CD4-positive, alpha-beta T cell treated with Interleukin-6 for 4 hours (primary cell): ENCODE data around the gene GIT1.

Experiments
- DNase-seq: peaks from one replicate; pipeline ENCODE4 v3.0.0-alpha.2; 2020; ENCODE audit warnings: mixed read lengths

The GIT1 gene

DNA sequence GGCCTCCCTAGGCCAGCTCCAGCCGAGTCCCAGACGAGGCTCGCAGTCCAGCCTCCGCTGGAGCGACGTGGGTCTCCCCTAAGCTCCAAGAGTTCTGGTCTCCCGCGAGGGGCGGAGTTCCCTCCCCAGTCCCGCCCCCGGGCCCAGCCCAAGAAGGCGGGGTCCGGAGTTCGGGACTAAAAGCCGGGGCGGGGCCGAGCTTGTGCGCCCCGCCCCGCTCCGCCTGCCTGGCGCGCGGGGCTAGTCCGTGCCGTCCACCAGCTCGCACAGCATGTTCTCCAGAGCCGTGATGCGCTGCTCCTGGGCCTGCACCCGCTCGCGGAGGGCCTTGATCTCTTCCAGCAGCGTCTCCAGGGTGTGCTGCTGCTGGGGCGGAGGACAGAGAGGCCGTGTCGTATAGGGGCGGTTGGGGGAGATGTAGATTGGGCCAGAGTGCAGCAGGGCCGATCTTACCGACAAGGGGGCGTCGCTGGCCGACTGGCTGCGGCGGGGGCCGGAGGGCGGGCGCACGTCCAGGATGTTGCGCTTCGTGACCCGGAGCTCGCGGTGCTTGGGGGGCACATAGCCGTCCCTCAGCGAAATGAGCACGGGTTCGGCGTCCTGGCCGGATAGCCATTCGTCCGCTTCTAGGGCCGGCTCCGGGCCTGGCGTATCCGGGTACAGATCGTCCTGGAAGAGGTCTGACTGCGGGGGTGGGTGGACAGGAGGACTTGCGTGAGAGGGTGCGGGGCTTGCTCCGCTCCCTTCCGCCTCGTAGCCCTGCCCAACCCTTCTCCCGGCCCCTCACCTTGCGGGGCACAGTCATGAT, 26.2 kb upstream of the GIT1 start:
- peak; percentile 89 for DNase-seq

DNA sequence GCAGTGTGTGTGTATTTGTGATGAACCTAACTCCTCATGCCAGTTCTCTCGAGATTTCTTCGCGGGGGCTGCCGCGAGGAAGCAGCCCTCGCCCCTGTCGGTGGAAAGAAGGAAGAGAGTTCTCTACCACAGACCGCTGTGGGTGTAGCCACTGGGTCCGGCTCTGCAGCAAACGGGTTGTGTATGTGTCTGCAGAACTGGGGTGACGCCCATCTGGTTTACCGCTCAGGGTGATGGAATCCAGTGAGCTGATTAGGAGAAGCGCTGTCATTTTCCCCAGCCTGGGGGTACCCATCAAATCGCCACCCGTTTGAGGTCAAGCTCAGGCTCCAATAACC, 25.6 kb upstream of the GIT1 start:
- DNase-seq = peak; percentile 78

DNA sequence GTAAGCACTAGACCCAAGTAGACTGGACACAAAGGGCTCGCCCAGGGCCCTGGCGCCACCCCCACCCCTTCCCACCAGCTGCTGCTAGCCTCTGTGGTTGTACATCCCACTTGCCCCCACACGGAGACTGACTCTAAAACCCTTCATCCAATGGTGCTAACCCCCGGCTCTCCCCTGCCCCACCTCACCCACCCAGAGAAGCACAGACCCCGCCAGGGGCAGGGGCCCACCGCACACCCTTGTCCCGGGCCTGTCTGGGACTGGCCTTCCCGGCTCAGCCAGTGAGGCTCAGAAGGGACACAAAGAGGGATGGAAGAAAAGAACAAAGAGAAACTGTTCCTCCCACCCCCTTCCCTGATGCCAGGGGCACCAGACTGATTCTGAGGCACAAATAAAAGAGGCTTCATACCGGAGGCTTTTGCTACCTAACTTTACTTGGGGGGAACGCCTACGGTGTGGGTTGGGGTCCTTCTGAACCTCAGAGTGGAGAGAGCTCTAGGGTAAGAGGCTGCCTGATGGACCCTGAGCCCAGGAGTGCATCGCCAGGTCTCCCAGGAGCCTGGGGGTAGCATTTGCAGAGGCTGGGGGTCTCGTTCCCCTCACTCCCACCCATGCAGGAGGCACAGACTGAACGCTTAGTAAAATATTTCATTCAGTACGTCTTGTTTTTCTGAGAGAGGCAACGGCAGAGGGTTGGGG, 25.1 kb upstream of the GIT1 start:
- no peak for DNase-seq

DNA sequence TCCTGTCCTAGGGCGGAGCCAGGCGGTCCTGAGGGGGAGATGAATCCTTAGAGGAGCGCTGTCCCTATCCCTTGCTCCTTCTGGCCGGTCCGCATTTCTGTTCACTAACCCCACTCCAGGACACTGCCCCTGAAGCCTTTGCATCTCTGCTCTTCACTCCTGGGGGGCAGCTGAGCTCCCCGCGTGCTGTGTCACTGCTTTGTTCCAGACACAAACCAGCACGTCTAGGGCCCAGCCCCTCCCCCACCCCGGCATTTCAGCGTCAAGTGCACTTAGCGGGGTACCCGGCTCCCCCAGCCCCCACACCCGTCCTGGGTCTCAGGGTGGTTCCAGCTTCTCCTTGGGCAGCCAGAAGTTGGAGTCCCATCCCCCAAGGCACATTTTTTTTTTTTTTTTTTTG, 24.4 kb upstream of the GIT1 start:
- no peak for DNase-seq

DNA sequence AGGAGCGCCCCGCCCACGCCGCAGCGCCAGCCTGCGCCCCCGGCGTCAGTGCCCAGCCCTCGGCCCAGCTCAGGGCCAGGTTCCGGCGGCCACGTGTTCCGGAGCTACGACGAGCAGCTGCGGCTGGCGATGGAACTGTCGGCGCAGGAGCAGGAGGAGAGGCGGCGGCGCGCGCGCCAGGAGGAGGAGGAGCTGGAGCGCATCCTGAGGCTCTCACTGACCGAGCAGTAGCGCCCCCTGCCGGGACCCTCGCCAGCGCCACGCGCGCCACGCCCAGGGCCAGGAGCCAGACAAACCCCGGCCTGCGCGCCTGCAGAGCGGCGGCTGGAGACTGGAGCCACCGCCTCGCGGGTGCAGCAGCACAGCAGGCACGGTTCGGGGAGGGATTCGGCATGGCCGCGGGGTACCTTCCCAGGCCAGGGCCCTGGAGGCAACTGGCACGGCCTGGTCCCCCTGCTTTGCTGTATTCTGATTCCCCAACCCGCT, 23.9 kb upstream of the GIT1 start:
- peak; percentile 97 for DNase-seq

DNA sequence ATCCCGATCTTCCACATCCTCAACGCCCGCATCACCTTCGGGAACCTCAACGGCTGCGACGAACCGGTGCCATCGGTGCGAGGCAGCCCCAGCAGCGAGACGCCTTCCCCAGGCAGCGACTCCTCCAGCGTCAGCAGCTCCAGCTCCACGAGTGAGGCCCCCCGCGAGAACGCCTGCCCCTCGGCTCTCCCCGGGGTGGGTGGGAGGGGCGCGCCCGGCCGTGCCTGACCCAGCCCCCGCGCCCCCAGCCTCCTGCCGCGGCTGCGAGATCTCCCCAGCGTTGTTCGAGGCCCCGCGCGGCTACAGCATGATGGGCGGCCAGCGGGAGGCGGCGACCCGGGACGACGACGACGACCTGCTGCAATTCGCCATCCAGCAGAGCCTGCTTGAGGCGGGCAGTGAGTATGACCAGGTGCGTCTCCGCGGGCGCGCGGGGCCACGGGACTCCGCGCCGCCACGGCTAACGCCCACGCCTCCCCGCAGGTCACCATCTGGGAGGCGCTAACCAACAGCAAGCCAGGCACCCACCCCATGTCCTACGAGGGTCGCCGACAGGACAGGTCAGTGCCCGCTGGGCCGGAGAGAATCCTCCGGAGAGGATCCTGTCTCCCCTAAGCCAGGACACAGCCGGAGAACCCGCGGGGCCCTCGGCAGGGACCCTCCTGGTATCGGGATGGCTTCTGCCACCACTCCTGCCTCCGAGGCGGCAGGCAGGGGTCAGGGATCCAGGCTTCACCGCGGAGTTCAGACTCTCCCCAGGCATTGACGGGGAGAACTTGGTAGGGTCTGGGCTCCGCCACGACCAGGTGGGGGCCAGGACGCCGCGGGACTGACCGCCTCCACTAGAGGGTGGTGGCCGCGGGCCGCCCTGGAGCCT, 23.2 kb upstream of the GIT1 start:
- no peak for DNase-seq

DNA sequence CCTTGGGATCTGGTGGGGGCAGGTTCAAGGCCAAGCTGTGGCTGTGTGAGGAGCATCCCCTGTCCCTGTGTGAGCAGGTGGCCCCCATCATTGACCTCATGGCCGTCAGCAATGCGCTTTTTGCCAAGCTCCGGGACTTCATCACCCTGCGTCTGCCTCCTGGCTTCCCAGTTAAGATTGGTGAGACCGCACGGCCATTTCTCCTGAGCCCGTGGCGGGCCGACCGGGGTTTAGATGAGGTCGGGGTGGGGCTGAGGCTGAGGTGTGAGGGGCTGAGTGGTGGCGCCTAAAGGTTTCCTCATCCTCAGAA, 22.6 kb upstream of the GIT1 start:
- no peak for DNase-seq

DNA sequence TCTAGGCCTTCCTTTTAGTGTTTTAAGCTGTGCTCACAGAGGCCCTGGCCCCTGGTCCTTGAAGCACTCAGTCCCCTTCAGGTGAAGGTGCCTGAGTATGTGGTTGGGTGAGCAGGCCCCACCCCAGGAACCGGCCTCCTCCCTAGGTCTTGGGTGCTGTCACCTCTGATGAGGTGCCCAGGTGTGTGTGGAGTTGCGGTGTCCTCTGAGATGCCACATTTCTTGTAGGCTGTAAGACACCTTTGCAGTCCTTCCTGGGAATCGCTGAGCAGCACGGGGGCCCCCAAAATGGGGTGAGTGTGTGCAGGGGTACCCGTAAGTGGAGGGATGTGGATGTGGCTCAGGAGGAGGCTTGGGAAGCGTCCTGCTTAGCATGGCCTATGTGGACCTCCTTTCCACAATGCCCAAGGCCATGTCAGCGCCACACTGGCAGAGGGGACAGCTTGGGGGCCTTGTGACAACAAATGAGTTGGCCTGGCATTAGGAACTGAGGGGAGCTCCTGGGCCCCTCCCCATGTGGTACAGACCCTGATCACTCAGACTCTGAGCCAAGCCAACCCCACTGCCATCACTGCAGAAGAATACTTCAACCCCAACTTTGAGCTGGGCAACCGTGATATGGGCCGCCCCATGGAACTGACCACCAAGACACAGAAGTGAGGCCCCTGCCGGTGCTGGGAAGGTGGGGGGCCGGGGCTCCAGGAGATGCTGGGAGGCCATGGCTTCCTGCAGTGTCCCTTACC, 22.1 kb upstream of the GIT1 start:
- no peak for DNase-seq

DNA sequence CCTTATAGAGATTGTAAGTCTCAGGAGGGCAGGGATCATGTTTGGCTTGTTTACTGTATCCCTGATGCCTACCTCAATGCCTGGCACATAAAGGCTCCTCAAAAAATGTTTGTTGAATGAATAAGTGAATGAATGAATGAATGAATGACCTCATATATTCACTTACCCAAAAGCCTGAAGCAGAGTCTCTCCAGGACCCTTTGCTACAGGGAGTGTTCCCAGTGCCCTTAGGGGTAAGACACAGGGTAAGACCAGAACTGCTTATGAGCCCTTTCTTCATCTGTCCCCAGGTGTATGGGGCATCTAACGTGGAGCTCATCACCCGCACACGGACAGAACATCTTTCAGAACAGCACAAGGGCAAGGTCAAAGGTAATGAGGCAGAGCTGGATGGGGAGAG, 20.9 kb upstream of the GIT1 start:
- DNase-seq = no peak

DNA sequence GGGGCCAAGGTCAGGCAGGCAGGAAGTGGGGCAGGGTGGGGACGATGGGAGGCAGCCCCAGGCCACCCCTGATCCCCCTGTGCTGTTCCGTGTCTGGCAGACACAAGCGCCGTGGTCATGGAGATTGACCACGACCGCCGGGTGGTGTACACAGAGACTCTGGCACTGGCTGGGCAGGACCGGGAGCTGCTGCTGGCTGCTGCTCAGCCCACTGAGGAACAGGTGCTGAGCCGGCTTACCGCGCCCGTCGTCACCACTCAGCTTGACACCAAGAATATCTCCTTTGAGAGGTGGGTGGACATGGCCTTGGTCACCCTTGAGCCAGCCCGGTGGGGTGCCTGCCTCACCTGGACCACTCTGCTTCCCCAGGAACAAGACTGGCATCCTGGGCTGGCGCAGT, 19.5 kb upstream of the GIT1 start:
- DNase-seq = no peak

DNA sequence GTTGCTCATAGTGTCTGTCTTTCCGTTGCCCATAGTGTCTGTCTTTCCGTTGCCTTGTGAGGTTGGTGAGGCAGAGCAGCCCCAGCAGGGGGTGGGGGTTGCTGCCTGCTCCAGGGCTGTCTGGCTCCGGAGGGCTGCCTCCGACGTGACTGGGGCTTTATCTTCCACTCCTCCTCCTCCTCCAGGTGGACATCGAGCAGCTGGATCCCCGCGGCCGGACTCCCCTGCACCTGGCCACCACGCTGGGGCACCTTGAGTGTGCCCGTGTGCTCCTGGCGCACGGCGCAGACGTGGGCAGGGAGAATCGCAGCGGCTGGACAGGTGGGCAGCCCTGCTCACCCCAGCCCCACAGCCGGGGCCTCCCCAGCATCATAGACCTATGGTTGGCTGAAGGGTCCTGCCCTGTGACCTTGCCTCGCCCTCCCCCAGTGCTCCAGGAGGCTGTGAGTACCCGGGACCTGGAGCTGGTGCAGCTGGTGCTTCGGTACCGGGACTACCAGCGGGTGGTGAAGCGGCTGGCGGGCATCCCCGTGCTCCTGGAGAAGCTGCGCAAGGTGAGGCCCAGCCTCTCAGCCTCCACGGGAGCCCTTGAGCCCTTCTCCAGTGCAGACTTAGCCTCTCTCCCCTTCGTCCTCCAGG, 18.2 kb upstream of the GIT1 start:
- no peak for DNase-seq

DNA sequence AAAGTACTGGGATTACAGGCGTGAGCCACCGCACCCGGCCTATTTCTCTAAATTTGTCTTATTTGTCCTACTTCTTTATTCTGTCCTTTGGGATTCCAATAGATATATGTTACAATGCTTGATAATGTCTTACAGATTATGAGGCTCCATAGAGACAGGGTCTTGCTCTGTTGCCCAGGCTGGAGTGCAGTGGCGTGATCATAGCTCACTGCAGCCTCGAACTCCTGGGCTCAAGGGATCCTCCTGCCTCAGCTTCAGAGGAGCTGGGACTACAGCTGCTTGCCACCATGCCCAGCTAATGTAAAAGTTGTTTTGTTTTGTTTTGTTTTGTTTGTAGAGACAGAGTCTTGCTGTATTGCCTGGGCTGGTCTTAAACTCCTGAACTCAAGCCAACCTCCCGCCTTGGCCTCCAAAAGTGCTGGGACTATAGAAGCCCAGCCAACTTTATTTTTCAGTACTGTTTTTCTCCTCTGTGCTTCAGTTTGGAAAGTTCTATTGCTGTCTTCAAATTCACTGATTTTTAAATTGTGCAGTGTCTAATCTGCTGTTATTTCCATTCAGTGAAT, 13.7 kb upstream of the GIT1 start:
- no peak for DNase-seq

DNA sequence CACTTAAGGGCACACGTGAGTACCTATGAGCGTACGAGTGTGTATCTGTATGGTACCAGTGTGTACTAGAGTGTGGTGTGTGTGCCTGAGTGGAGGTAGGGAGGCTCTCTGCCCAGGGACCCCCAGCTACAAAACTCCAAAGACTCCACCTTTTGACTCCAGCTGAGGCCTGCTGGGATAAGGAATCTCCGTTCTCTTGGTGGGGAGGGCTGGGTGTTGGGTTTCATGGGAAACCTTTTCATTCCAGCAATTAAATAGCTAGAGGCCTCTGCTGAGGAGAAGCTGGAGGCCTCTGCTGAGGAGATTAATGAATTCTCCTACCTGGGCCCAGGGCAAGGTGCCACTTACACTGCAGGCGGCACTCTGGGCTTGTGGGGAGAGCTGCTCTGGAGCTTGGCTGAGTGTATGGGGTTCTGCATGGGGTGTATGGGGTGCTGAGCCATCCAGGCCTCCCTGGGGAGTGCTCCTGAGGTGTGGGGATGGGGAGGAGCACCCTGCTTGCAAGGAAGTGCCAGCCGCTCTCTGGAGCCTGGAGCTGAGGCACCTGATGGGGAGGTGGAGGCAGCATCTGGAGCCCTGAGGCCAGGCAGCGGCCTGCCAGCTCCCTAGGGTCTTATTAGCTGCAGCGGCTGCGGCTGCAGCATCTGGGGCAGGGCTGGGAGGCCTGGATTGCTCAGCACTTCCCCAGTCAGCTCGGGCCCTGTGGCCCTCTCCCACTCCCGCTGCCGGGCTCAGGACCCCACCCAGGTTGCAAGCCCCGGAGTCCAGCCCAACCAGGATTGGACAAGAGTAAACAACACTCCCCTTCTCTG, 8.1 kb upstream of the GIT1 start:
- DNase-seq = no peak

DNA sequence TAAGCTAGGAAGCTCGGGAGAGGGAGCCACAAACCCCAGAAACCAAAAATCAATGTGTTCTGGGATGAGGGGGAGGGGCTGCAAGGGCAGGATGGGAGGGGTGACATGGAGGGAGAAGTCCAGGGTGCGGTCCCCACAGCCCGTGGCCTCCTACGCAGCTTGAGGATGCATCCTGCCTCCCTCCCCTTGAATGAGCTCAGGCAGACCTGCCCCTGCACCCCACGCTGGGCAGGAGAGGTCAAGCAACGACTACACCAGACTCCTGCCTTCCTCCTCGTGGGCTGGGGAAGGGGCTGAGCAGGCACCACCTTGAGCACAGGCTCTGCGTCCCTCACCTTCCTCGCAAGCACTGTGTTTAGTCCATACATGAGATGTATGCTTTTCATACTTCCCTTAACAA, 7.4 kb upstream of the GIT1 start:
- DNase-seq = no peak

DNA sequence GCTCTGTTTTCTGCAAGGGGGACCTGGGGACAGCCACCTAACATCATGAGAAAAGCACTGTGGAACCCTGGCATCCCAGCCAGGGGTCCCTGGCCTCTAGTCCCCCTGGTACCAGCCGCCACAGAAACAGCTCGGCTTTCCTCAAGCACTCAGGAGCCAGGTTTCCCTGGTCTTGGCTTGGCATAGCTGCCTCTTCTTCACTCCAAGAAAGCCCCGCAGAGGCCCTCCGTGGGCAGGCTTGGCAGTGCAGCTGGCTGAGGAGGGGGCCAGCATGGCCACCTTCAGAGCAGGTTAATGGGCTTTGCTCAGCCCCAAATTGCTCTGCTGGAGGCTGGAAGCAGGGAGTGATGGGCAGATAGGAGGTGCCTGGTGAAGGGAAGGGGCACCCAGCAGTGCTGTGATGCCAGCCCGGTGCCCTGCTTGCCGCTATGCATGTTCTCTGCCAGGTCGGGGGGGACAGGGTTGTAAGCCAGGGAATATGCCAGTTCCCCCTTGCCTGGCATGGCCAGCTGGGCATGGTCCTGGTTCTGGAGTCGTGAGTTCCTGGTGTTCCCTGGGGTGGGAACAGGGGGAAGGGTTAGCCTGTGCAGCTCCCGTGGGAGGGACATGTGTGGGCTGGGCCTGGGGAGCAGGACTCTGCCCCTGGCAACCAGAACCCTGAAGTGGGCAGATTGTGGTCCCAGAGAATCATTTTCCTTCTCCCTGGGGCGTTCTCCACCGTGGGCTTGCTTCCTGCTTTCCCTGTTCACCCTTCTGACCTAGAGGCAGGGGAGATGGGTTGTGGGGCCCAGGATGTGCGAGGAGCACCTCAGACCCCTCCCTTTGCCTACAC, 6.7 kb upstream of the GIT1 start:
- DNase-seq = no peak

DNA sequence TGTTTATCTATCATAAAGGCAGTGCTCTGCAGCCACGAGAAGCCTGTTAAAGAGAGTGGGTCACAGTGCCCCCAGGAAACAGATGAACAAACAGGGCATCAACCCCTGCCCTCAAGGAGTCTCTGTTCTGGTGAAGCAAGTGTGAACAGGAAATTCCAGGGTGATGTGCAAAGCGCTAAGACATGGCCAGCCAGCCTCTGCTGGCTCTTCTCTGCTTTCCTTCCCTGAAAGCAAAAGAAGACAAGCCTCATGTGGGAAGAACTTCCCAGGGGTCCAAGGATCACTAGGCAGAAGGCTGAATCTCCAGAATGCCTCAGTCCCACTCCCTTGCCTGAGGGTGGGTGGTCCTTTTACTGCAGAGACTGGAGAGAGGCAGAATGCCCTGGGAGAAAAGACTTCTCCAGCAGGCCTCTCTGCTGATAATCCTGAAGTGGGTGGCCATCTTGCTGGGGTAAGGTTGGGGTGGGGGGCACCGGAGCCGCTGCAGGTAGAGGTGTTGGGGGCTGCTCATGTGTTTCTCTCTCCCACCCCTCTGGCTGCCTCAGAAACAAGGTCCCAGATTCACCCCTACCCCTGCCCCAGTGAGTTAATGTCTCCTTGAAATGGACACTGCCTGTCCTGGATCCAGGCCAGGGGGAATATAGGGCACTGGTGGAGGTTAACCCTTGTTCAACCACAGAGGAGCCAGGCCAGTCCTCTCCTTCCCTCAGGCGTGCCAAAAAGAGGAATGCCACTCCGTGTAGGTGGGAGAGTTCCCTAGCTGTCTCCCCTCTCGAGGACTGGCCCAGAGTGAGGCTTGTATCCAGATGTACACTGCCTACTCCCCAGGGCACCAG, 5.9 kb upstream of the GIT1 start:
- no peak for DNase-seq

DNA sequence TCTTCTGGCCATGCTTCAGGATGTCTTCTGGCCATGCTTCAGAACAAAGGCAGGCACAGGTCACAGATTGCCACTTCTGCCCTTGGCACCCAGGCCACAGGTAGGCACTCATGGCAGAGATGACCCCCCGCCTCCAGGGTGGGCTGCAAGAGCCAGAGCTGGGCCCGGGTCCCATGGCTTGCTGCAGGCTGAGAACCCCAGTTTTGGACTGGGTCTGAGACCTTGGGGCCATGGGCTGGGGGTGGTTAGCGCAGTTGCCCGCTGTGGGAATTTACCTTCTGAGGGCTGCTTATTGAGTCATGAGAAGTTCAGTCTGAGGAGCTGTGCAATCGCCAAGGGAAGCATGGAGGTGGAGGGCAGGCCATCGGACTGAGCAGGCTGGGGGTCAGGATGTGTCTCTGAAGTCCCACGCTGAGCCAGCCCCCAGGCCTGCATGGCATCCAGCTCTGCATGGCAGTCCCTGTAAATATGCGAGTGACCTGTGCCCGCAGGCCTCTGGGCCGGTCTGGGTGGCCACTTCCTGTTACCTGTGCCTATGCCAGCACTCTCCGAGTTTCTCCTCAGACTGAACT, 5.2 kb upstream of the GIT1 start:
- no peak for DNase-seq

DNA sequence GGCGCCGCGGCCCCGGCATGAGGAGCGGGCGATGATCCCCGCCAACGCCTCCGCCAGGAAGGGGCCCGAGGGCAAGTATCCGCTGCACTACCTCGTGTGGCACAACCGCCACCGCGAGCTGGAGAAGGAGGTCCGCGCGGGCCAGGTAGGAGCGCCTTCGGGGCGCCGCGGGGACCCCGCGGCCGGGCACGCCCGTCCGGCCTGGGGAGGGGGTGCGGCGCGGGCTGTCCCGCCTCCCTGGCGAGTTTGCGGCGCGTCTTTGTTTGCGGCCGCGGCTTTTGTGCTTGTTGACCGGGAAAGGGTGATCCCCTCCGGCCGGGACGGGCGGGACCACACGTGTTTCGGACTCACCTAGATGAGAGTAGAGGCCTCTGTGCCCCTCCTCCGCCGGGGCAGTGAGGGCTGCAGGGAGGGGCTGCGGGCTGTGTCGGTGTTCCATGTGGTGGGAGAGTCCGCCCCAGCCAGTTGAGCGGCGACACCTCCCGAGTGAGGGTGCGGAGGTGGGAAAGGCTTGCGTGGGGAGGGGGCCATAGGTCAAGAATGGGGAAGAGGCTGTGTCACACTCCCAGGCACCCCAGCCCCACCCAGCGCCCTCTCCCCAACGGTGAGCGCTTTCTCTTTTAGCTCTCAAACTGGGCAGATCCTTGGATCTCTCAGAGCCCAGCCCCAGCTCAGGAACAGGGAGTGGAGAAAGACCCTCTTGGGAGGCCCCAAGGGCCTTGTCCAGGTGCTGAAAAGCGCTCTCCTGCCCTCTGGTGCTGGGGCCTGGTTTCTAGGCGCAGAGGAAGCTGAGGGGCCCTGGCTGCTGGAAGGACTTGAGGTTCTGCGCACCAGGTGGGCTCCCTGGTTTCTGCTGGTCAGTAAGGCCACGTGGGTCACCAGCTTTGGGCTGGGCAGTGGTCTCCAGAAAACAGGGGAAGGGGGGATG, 4.4 kb upstream of the GIT1 start:
- DNase-seq = peak; percentile 44
